Measurements from ENCODE around the gene ANKS1B. TPM values are rescaled to one million over a fixed set of nuclear protein-coding genes. Genes with fewer than 3 reads are reported as not detected.

Gene ANKS1B
- total and polyA plus RNA-seq, 10 of the 15 experiments (the other 5 are each of a cell fraction or from before 2014, with no cell fraction given) = 0.16 to 1.3 (median 0.82) TPM; not detected in 7

DNA sequence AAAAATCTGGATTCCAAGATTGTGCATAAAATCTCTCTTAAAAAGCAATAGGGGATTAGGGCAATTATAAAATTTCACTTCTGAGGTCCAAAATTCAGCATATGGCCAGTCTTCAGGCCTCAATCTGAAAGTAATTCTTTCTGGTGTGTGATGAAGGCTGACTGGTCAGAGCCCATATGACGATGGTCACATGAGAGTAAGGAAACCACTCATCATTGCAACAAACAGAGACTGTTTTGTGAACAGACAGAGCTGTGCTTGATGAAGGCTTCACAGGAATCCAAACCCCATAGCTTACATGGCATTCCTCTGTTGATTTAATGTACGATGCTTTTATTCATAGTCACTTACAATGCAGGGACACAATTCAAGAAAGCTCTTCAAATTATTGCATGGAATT, 1101.5 kb downstream of the ANKS1B start:
- Histone ChIP-seq H3K27ac (ENCODE audit: control insufficient read depth, insufficient read depth) (no peak overlapping the region), H3K4me1 (ENCODE audit: control insufficient read depth, insufficient read depth, low read length) (no peaks in the 10 kb centered on the region), H2AFZ (ENCODE audit: control insufficient read depth, low read depth, low read length) (no peak overlapping the region), H4K20me1 (ENCODE audit: control insufficient read depth, insufficient read depth) (no peaks in the 10 kb centered on the region), H3K4me2 (ENCODE audit: control insufficient read depth, insufficient read depth) (no peak overlapping the region), H3K36me3 (ENCODE audit: control insufficient read depth in 2 of 2, insufficient read depth in 2 of 2, low read length in 1 of 2) (no peaks in the 10 kb centered on the region), H3K27me3 (replicated peaks in 1 of 2; ENCODE audit: control insufficient read depth in 2 of 2, insufficient read depth in 2 of 2, low read length in 1 of 2) (peaks cover 0 to 4% of the 10 kb centered on the region in 2 experiments; a peak in 1 of 4 replicates), H3K9ac (ENCODE audit: control insufficient read depth, insufficient read depth, low read length) (no peak overlapping the region), H3K9me3 (replicated peaks; ENCODE audit: control insufficient read depth, insufficient read depth, low read length) (no peaks in the 10 kb centered on the region), H3K79me2 (ENCODE audit: control insufficient read depth, insufficient read depth, low read length) (no peaks in the 10 kb centered on the region), H3K4me3 (no peak overlapping the region)
- ChIA-PET POLR2A (no interaction called here), RAD21 (ENCODE audit: unreplicated experiment) (no interaction called here), SMC1A (ENCODE audit: uncharacterized antibody, unreplicated experiment) (interaction anchor here (0.6 kb wide), 1 partner anchor 149 kb away, joined by 3 read pairs; no protein-coding TSS in a partner anchor), CTCF (interaction anchor here (1.2 kb wide), 1 partner anchor 116 kb away, joined by 3 read pairs; no protein-coding TSS in a partner anchor)
- 40% methylated on average over 2 of the region's 2 CpGs for WGBS (ENCODE audit: insufficient coverage, insufficient replicate concordance, low lambda C conversion rate, missing lambda C conversion rate)
- intact Hi-C loops (cut with micrococcal nuclease; ENCODE audit: unreplicated experiment) = no loop called here
- in situ Hi-C loops (cut with MboI) = no loop called here
- TF ChIP-seq TCF3 (IDR thresholded peaks at IDR 0.05; ENCODE audit: borderline replicate concordance, insufficient read depth, low read depth, low read length) (no peak), ZBED1 (IDR thresholded peaks at IDR 0.05; ENCODE audit: borderline replicate concordance) (no peak), NRF1 (conservative IDR thresholded peaks at IDR 0.05; ENCODE audit: low read depth, low read length) (no peak), SMAD1 (IDR thresholded peaks at IDR 0.05; ENCODE audit: low read depth, partially characterized antibody) (no peak), MYC (IDR thresholded peaks at IDR 0.05; ENCODE audit: insufficient read depth, insufficient read length, insufficient replicate concordance, low read length, severe bottlenecking) (no peak), MTA2 (IDR thresholded peaks at IDR 0.05; ENCODE audit: low read depth) (no peak)
- ATAC-seq = no peak
- DNase-seq (ENCODE audit: low read depth, low spot score) = no peak
- no TSS peak for BruUV-seq (replicated peaks)
- FAIRE-seq = no peak

DNA sequence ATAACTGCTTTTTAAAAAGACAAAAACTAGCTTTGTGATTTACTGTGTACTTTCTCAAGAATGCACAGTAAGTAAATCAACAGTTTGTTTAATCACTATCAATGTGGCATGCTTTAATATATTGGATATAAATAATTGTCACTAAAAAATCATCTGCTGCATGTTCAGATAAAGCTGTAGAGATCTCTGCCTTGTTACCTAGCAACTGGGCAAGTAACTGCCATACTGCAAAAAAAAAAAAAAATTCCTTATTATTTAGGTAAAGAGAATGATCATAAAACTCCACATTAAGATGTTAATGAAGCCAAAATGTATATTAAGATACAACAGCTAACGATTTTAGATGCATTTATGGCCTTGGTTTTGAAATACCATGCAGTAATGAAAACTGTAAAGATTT, 1102.2 kb downstream of the ANKS1B start:
- CTCF ChIA-PET = no interaction called here
- WGBS (ENCODE audit: insufficient coverage, insufficient replicate concordance, low lambda C conversion rate, missing lambda C conversion rate) = 0% methylated on average over 1 of the region's 1 CpG
- in situ Hi-C loops (cut with MboI) = no loop called here

More for the DNA sequence above, 1102.2 kb downstream of the ANKS1B start:
- ATAC-seq (no peak), FAIRE-seq (no peak), DNase-seq (ENCODE audit: low read depth, low spot score) (no peak)
- no peaks in the 10 kb centered on the region for H3K9me3 ChIP-seq (replicated peaks; ENCODE audit: control insufficient read depth, insufficient read depth, low read length)
- POLR2A ChIA-PET = no interaction called here
- SMC1A ChIA-PET (ENCODE audit: uncharacterized antibody, unreplicated experiment) = no interaction called here
- H3K4me1 ChIP-seq (ENCODE audit: control insufficient read depth, insufficient read depth, low read length) = no peaks in the 10 kb centered on the region
- no peak overlapping the region for H3K4me3 ChIP-seq
- RAD21 ChIA-PET (ENCODE audit: unreplicated experiment) = no interaction called here
- no peak overlapping the region for H2AFZ ChIP-seq (ENCODE audit: control insufficient read depth, low read depth, low read length)
- intact Hi-C loops (cut with micrococcal nuclease; ENCODE audit: unreplicated experiment) = no loop called here
- H3K4me2 ChIP-seq (ENCODE audit: control insufficient read depth, insufficient read depth) = no peak overlapping the region
- H3K79me2 ChIP-seq (ENCODE audit: control insufficient read depth, insufficient read depth, low read length) = no peaks in the 10 kb centered on the region
- no peaks in the 10 kb centered on the region for H3K36me3 ChIP-seq (ENCODE audit: control insufficient read depth in 2 of 2, insufficient read depth in 2 of 2, low read length in 1 of 2)
- peaks cover 0 to 4% of the 10 kb centered on the region in 2 experiments; a peak in 1 of 4 replicates for H3K27me3 ChIP-seq (replicated peaks in 1 of 2; ENCODE audit: control insufficient read depth in 2 of 2, insufficient read depth in 2 of 2, low read length in 1 of 2)
- no TSS peak for BruUV-seq (replicated peaks)
- H3K9ac ChIP-seq (ENCODE audit: control insufficient read depth, insufficient read depth, low read length) = no peak overlapping the region
- no peaks in the 10 kb centered on the region for H4K20me1 ChIP-seq (ENCODE audit: control insufficient read depth, insufficient read depth)
- H3K27ac ChIP-seq (ENCODE audit: control insufficient read depth, insufficient read depth) = no peak overlapping the region
- no peak for TF ChIP-seq LARP7 (IDR thresholded peaks at IDR 0.05)
- no peak for TF ChIP-seq IKZF1 (conservative IDR thresholded peaks at IDR 0.05)
